ENCODE results near the gene SIGLEC1. TPM values are rescaled to one million over a fixed set of nuclear protein-coding genes. Genes with fewer than 3 reads are reported as not detected.

The SIGLEC1 gene
- total and polyA plus RNA-seq, 2 of the 4 experiments (the other 2 are of a cell fraction): not detected

DNA sequence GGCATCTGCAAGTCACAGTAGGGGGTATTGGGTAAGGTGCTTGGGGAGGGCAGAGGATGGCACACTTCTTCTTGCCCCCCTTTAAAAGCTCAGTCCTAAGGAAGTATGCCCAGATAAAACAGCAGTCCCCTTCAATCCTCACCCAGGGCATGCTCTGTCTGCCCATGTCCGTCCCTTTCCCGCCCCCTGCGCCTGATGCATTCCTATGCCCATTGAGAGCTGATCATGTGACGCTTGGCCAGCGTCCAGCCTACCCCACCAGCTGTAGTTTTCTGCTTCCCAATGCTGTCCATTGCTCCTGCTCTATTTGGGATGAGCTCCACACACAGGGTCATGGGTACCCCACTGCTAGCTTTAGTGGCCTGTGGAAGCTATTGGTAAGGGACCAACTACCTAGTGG lies 8.3 kb downstream of the SIGLEC1 start:
- Histone ChIP-seq H3K4me1 (ENCODE audit: control insufficient read depth, insufficient read depth, low read length) (no peaks in the 10 kb centered on the region), H2AK5ac (ENCODE audit: low read depth, low read length) (no peak overlapping the region), H2AFZ (replicated peaks; ENCODE audit: low read length, poor library complexity) (peak overlapping the region; percentile 63), H3K9me3 (ENCODE audit: control insufficient read depth, insufficient read depth, low read length) (peaks cover 2% of the 10 kb centered on the region; the same call in 1 of the 2 replicates), H3K27me3 (ENCODE audit: control insufficient read depth, insufficient read depth, low read length) (peaks cover 38% of the 10 kb centered on the region), H2BK20ac (ENCODE audit: low read depth, low read length) (no peak overlapping the region), H4K5ac (ENCODE audit: low read depth, low read length) (no peak overlapping the region), H3K18ac (ENCODE audit: low read depth, low read length) (no peak overlapping the region), H3K27ac (ENCODE audit: insufficient read depth, low read length) (no peak overlapping the region), H3K56ac (ENCODE audit: extremely low read depth, insufficient read depth, low read length) (no peak overlapping the region), H4K20me1 (ENCODE audit: insufficient read depth, low read length) (no peaks in the 10 kb centered on the region), H3K4ac (ENCODE audit: low read depth, low read length) (no peak overlapping the region), H3K4me3 (ENCODE audit: insufficient read depth, low read depth, low read length) (no peak overlapping the region), H2BK5ac (ENCODE audit: low read depth, low read length, poor library complexity, severe bottlenecking) (no peak overlapping the region), H2AK9ac (replicated peaks; ENCODE audit: low read depth, low read length, poor library complexity) (no peak overlapping the region), H4K91ac (ENCODE audit: insufficient read depth, low read depth, low read length) (no peak overlapping the region), H2BK15ac (ENCODE audit: low read depth, low read length) (no peak overlapping the region), H3K4me2 (ENCODE audit: low read depth, low read length) (no peak overlapping the region), H3K79me1 (ENCODE audit: low read depth in 1 of 2, low read length in 2 of 2) (no peaks in the 10 kb centered on the region), H3K23ac (ENCODE audit: low read depth, low read length) (no peak overlapping the region), H3K14ac (replicated peaks; ENCODE audit: low read depth, low read length) (no peak overlapping the region), H3K9me1 (ENCODE audit: insufficient read depth, low read length) (no peaks in the 10 kb centered on the region), H3K36me3 (ENCODE audit: control insufficient read depth, insufficient read depth, low read length) (no peaks in the 10 kb centered on the region), H3K9ac (ENCODE audit: low read depth, low read length) (no peak overlapping the region), H2BK120ac (ENCODE audit: low read depth, low read length) (no peak overlapping the region), H4K8ac (ENCODE audit: low read depth in 2 of 2, low read length in 2 of 2) (no peak overlapping the region)
- no CpG with 5 or more reads among the region's 5 CpGs for WGBS, 2 experiments (ENCODE audit: extremely low coverage in 2 of 2, insufficient read length in 1 of 2)
- ChIA-PET CTCF (no interaction called here), POLR2A (ENCODE audit: unreplicated experiment) (no interaction called here)
- DNase-seq (no peak), ATAC-seq (ENCODE audit: low read depth) (no peak)
- intact Hi-C loops (cut with micrococcal nuclease): no loop called here
- in situ Hi-C loops (cut with MboI; ENCODE audit: low sequenced_read_pairs): no loop called here
- TF ChIP-seq BHLHE40 (IDR thresholded peaks at IDR 0.05; ENCODE audit: low read depth, low read length): no peak
- no peak for TF ChIP-seq POLR2A (IDR thresholded peaks at IDR 0.05; ENCODE audit: low read depth, low read length)
- no peak for TF ChIP-seq RCOR1 (IDR thresholded peaks at IDR 0.05; ENCODE audit: insufficient replicate concordance, low read length)
- TF ChIP-seq MAZ (IDR thresholded peaks at IDR 0.05; ENCODE audit: borderline replicate concordance, low read depth, low read length): no peak
- no peak for TF ChIP-seq SMC3 (IDR thresholded peaks at IDR 0.05; ENCODE audit: low read depth, low read length)
- TF ChIP-seq MXI1 (IDR thresholded peaks at IDR 0.05; ENCODE audit: borderline replicate concordance, low read depth, low read length): no peak
- no peak for TF ChIP-seq MAFK (IDR thresholded peaks at IDR 0.05; ENCODE audit: low read depth, low read length)
- no peak for TF ChIP-seq CTCF (conservative IDR thresholded peaks at IDR 0.05; ENCODE audit: low read depth, low read length)
- TF ChIP-seq CHD1 (IDR thresholded peaks at IDR 0.05; ENCODE audit: low read depth, low read length): no peak
- TF ChIP-seq FOS (IDR thresholded peaks at IDR 0.05; ENCODE audit: low read depth, low read length): no peak
- BruUV-seq (replicated peaks): no TSS peak
- dilution Hi-C loops (cut with HindIII; ENCODE audit: low sequenced_read_pairs, unreplicated experiment): no loop called here

Data from IMR-90 (cell line).